Measurements from ENCODE around the gene UBP1.

- TF ChIP-seq, protein P1, sequence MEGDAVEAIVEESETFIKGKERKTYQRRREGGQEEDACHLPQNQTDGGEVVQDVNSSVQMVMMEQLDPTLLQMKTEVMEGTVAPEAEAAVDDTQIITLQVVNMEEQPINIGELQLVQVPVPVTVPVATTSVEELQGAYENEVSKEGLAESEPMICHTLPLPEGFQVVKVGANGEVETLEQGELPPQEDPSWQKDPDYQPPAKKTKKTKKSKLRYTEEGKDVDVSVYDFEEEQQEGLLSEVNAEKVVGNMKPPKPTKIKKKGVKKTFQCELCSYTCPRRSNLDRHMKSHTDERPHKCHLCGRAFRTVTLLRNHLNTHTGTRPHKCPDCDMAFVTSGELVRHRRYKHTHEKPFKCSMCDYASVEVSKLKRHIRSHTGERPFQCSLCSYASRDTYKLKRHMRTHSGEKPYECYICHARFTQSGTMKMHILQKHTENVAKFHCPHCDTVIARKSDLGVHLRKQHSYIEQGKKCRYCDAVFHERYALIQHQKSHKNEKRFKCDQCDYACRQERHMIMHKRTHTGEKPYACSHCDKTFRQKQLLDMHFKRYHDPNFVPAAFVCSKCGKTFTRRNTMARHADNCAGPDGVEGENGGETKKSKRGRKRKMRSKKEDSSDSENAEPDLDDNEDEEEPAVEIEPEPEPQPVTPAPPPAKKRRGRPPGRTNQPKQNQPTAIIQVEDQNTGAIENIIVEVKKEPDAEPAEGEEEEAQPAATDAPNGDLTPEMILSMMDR (IDR thresholded peaks at IDR 0.05), result no peak
- TF ChIP-seq ZFX (IDR thresholded peaks at IDR 0.05; ENCODE audit: borderline replicate concordance), result no peak
Measured at GRCh38 chr3:33461097-33461496, 20.9 kb upstream of the UBP1 start.
